ENCODE measurements around the gene KCNH5. TPM values are rescaled to one million over a fixed set of nuclear protein-coding genes. Genes with fewer than 3 reads are reported as not detected.

The KCNH5 gene
- total RNA-seq, 1 donor from 2014 or later = not detected

GRCh38 chr14:63009495-63009894 is 35.8 kb downstream of the KCNH5 start:
- DNase-seq = no peak
- intact Hi-C loops (cut with micrococcal nuclease) = no loop called here
- no peaks in the 10 kb centered on the region for H3K9me3 Mint-ChIP-seq
- CTCF ChIA-PET = no interaction called here
- no peaks in the 10 kb centered on the region for H3K27me3 Mint-ChIP-seq
- ATAC-seq (ENCODE audit: low read depth) = no peak
- TF ChIP-seq CTCF (IDR thresholded peaks at IDR 0.05) = no peak
- H3K4me3 Mint-ChIP-seq = no peak overlapping the region
- POLR2A ChIA-PET = no interaction called here
- H3K27ac Mint-ChIP-seq = no peak overlapping the region
- H3K36me3 Mint-ChIP-seq (ENCODE audit: low read depth) = no peaks in the 10 kb centered on the region
- H3K4me1 Mint-ChIP-seq = no peaks in the 10 kb centered on the region

- no peaks in the 10 kb centered on the region for H3K27me3 Mint-ChIP-seq
- no peak for ATAC-seq (ENCODE audit: low read depth)
- POLR2A ChIA-PET = no interaction called here
- H3K4me3 Mint-ChIP-seq = no peak overlapping the region
- H3K36me3 Mint-ChIP-seq (ENCODE audit: low read depth) = no peaks in the 10 kb centered on the region
- intact Hi-C loops (cut with micrococcal nuclease) = no loop called here
- CTCF ChIA-PET = no interaction called here
- no peaks in the 10 kb centered on the region for H3K9me3 Mint-ChIP-seq
- H3K27ac Mint-ChIP-seq = no peak overlapping the region
- DNase-seq = no peak
- H3K4me1 Mint-ChIP-seq = no peaks in the 10 kb centered on the region
- TF ChIP-seq CTCF (IDR thresholded peaks at IDR 0.05) = no peak
Measured at GRCh38 chr14:63006531-63006930, 38.7 kb downstream of the KCNH5 start.

- H3K27me3 Mint-ChIP-seq = no peaks in the 10 kb centered on the region
- intact Hi-C loops (cut with micrococcal nuclease) = no loop called here
- TF ChIP-seq CTCF (IDR thresholded peaks at IDR 0.05) = no peak
- ATAC-seq (ENCODE audit: low read depth) (no peak), DNase-seq (no peak)
- POLR2A ChIA-PET = no interaction called here
- no peaks in the 10 kb centered on the region for H3K4me1 Mint-ChIP-seq
- CTCF ChIA-PET = no interaction called here
- H3K4me3 Mint-ChIP-seq = no peak overlapping the region
- no peaks in the 10 kb centered on the region for H3K36me3 Mint-ChIP-seq (ENCODE audit: low read depth)
- no peaks in the 10 kb centered on the region for H3K9me3 Mint-ChIP-seq
- no peak overlapping the region for H3K27ac Mint-ChIP-seq
Measured at GRCh38 chr14:62994096-62994495, 51.2 kb downstream of the KCNH5 start.

GRCh38 chr14:62988967-62989366 is 56.3 kb downstream of the KCNH5 start:
- no peak overlapping the region for H3K4me3 Mint-ChIP-seq
- ChIA-PET CTCF (no interaction called here), POLR2A (no interaction called here)
- ATAC-seq (ENCODE audit: low read depth) = no peak
- no peak for DNase-seq
- H3K36me3 Mint-ChIP-seq (ENCODE audit: low read depth) = no peaks in the 10 kb centered on the region
- no peaks in the 10 kb centered on the region for H3K27me3 Mint-ChIP-seq
- intact Hi-C loops (cut with micrococcal nuclease) = no loop called here
- H3K9me3 Mint-ChIP-seq = no peaks in the 10 kb centered on the region
- H3K4me1 Mint-ChIP-seq = no peaks in the 10 kb centered on the region
- no peak overlapping the region for H3K27ac Mint-ChIP-seq
- no peak for TF ChIP-seq CTCF (IDR thresholded peaks at IDR 0.05)

GRCh38 chr14:62983821-62984220 is 61.4 kb downstream of the KCNH5 start:
- ATAC-seq (ENCODE audit: low read depth) = no peak
- Mint-ChIP-seq H3K9me3 (no peaks in the 10 kb centered on the region), H3K27ac (no peak overlapping the region), H3K27me3 (no peaks in the 10 kb centered on the region), H3K4me3 (no peak overlapping the region), H3K4me1 (no peaks in the 10 kb centered on the region), H3K36me3 (ENCODE audit: low read depth) (no peaks in the 10 kb centered on the region)
- intact Hi-C loops (cut with micrococcal nuclease) = no loop called here
- TF ChIP-seq CTCF (IDR thresholded peaks at IDR 0.05) = no peak
- POLR2A ChIA-PET = no interaction called here
- DNase-seq = no peak
- CTCF ChIA-PET = no interaction called here
